ENCODE results near the gene R3HCC1L. TPM values are rescaled to one million over a fixed set of nuclear protein-coding genes. Genes with fewer than 3 reads are reported as not detected.
"Not testable (repeated sequence)": the region's sequence is repeated elsewhere in the genome, so short reads cannot be mapped to it uniquely, and the experiment has no call there.

R3HCC1L gene
- total RNA-seq, 1 experiment from 2014 or later, result 10.7 TPM

- no peak overlapping the region for H3K27ac Mint-ChIP-seq (ENCODE audit: low read depth, unreplicated experiment)
- intact Hi-C loops (cut with micrococcal nuclease), result no loop called here
- POLR2A ChIA-PET, result no interaction called here
Measured at GRCh38 chr10:98172073-98172472, 37.6 kb downstream of the R3HCC1L start.

GRCh38 chr10:98172495-98172894, 38.0 kb downstream of the R3HCC1L start:
- BruUV-seq (replicated peaks), result no TSS peak
- TF ChIP-seq CTCF (IDR thresholded peaks at IDR 0.05; ENCODE audit: unreplicated experiment), result no peak
- POLR2A ChIA-PET, result no interaction called here
- intact Hi-C loops (cut with micrococcal nuclease), result no loop called here
- no peaks in the 10 kb centered on the region for H3K9me3 Mint-ChIP-seq (ENCODE audit: unreplicated experiment)
- no peaks in the 10 kb centered on the region for H3K4me1 Mint-ChIP-seq (ENCODE audit: insufficient read depth, unreplicated experiment)
- no peak for DNase-seq (ENCODE audit: unreplicated experiment)
- H3K27ac Mint-ChIP-seq (ENCODE audit: low read depth, unreplicated experiment), result no peak overlapping the region
- H3K36me3 Mint-ChIP-seq (ENCODE audit: insufficient read depth, unreplicated experiment), result peaks cover 28% of the 10 kb centered on the region
- no peak overlapping the region for H3K4me3 Mint-ChIP-seq (ENCODE audit: unreplicated experiment)
- CTCF ChIA-PET, result interaction anchor here (0.8 to 5.2 kb wide), 10 partner anchors 10 to 137 kb away, joined by 3 to 93 read pairs (median 10); no protein-coding TSS in a partner anchor
- no peaks in the 10 kb centered on the region for H3K27me3 Mint-ChIP-seq (ENCODE audit: insufficient read depth, unreplicated experiment)

More at GRCh38 chr10:98172073-98172472, 37.6 kb downstream of the R3HCC1L start:
- Mint-ChIP-seq H3K27me3 (ENCODE audit: insufficient read depth, unreplicated experiment) (no peaks in the 10 kb centered on the region), H3K4me1 (ENCODE audit: insufficient read depth, unreplicated experiment) (no peaks in the 10 kb centered on the region), H3K4me3 (ENCODE audit: unreplicated experiment) (no peak overlapping the region), H3K9me3 (ENCODE audit: unreplicated experiment) (no peaks in the 10 kb centered on the region), H3K36me3 (ENCODE audit: insufficient read depth, unreplicated experiment) (peaks cover 30% of the 10 kb centered on the region)
- CTCF ChIA-PET, result interaction anchor here (0.8 to 5.2 kb wide), 16 partner anchors 10 to 166 kb away, joined by 3 to 93 read pairs (median 5); no protein-coding TSS in a partner anchor
- TF ChIP-seq CTCF (IDR thresholded peaks at IDR 0.05; ENCODE audit: unreplicated experiment), result no peak
- BruUV-seq (replicated peaks), result no TSS peak
- no peak for DNase-seq (ENCODE audit: unreplicated experiment)

GRCh38 chr10:98173260-98173659, 38.8 kb downstream of the R3HCC1L start:
- intact Hi-C loops (cut with micrococcal nuclease), result no loop called here
- BruUV-seq (replicated peaks), result no TSS peak
- no peaks in the 10 kb centered on the region for H3K27me3 Mint-ChIP-seq (ENCODE audit: insufficient read depth, unreplicated experiment)
- H3K36me3 Mint-ChIP-seq (ENCODE audit: insufficient read depth, unreplicated experiment), result peaks cover 20% of the 10 kb centered on the region
- H3K9me3 Mint-ChIP-seq (ENCODE audit: unreplicated experiment), result no peaks in the 10 kb centered on the region
- H3K4me1 Mint-ChIP-seq (ENCODE audit: insufficient read depth, unreplicated experiment), result no peaks in the 10 kb centered on the region
- H3K27ac Mint-ChIP-seq (ENCODE audit: low read depth, unreplicated experiment), result no peak overlapping the region
- no peak for DNase-seq (ENCODE audit: unreplicated experiment)
- no peak overlapping the region for H3K4me3 Mint-ChIP-seq (ENCODE audit: unreplicated experiment)
- POLR2A ChIA-PET, result interaction anchor here (0.6 kb wide), 1 partner anchor 239 kb away, joined by 3 read pairs; no protein-coding TSS in a partner anchor
- no peak for TF ChIP-seq CTCF (IDR thresholded peaks at IDR 0.05; ENCODE audit: unreplicated experiment)
- CTCF ChIA-PET, result interaction anchor here (1.2 to 5.2 kb wide), 3 partner anchors 43 to 136 kb away, joined by 3 to 93 read pairs (median 7); no protein-coding TSS in a partner anchor

GRCh38 chr10:98182351-98182915, 48.0 kb downstream of the R3HCC1L start:
- H3K27me3 Mint-ChIP-seq (ENCODE audit: insufficient read depth, unreplicated experiment); POLR2A ChIA-PET; H3K4me1 Mint-ChIP-seq (ENCODE audit: insufficient read depth, unreplicated experiment); H3K9me3 Mint-ChIP-seq (ENCODE audit: unreplicated experiment); BruUV-seq (replicated peaks); DNase-seq (ENCODE audit: unreplicated experiment); H3K27ac Mint-ChIP-seq (ENCODE audit: low read depth, unreplicated experiment); intact Hi-C loops (cut with micrococcal nuclease); H3K4me3 Mint-ChIP-seq (ENCODE audit: unreplicated experiment): not testable (repeated sequence)
- H3K36me3 Mint-ChIP-seq (ENCODE audit: insufficient read depth, unreplicated experiment), result peaks cover 36% of the 10 kb centered on the region
- CTCF ChIA-PET, result interaction anchor here (0.6 to 7.3 kb wide), 3 partner anchors 12 to 1281 kb away, joined by 3 to 57 read pairs (median 3); no protein-coding TSS in a partner anchor

Data from MCF 10A (cell line).